Activated CD4-positive, CD25-positive, alpha-beta regulatory T cell treated with anti-CD3 and anti-CD28 coated beads, Interleukin-2, amount 50 U/mL, for 16 hours (primary cell): ENCODE data around the gene ERFL.

Source experiments
- DNase-seq: peaks from one replicate; pipeline ENCODE4 v3.0.0-alpha.2; 2020; ENCODE audit warnings: low read depth, low spot score

ERFL gene

DNA sequence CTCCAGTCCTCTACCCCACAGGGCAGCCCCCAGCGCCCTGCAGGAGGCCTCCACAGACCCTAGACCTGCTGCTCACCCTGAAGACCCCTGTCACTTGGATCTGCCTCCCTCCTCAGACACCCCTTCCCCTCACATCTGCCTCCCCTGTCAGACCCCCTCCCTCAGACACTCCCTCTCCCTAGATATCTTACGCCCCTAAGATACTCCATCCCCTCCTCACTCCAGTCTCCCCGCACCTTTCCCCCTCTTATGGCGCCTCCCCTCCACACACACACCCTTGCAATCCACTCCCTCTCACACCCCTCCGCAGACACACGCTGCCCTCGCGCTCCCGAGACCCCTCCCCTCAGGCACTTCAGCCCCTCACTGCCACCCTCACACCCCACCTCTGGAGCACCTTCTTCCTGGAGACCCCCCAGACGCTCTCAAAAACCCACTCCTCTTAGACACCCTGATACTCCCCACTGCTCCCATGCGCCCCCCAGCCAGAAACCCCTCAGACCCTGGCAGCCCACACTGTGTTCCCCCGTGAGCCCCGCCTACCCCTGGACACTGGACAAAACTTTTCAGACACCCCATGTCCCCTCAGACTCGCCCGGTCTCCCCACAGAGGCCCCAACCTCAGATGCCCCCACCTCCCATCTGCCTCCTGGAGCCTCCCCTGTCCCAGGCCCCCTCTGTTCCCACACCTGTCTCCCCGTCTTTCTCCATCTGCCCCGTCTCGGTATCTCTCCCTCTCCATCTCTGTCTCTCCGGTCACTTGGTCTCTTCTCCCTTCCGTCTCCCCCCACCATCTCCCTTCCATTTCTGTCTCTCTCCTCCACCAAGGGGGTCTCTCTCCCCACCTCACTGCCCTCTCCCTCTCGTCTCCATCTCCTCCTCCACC, 14.5 kb downstream of the ERFL start:
- DNase-seq: no peak

DNA sequence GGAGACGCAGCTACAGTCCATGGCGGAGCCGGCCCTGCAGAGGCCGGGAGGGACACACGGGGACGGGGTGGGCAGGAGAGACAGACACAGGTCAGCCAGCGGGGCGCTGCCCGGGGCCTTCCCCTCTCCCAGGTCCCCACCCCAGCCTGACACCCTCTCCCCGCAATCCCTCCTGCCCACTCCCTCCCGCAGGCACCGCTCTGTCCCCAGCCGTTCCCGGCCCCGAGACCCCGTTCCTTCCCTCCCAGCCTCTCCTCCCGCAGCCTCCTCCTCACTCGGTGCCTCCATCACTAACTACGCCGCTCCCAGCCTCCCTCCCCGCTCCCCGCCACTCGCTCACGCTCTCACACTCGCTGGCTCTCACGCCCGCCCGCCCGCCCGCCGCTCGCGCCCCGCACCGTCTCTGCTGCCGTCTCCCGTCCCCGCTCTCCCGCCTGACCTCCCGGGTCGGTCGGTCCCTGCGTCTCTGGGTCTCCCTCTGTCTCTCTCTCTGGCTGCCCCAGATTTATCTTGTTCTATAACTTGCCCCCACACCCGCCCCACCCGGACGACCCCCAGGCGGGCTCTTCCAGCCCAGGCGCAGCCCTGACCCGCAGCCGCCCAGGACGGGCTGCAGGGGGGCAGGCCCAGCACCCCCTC, 15.2 kb downstream of the ERFL start:
- no peak for DNase-seq

- no peak for DNase-seq
These were observed 16.1 kb downstream of the ERFL start for GRCh38 chr19:41911889-41912731.

DNA sequence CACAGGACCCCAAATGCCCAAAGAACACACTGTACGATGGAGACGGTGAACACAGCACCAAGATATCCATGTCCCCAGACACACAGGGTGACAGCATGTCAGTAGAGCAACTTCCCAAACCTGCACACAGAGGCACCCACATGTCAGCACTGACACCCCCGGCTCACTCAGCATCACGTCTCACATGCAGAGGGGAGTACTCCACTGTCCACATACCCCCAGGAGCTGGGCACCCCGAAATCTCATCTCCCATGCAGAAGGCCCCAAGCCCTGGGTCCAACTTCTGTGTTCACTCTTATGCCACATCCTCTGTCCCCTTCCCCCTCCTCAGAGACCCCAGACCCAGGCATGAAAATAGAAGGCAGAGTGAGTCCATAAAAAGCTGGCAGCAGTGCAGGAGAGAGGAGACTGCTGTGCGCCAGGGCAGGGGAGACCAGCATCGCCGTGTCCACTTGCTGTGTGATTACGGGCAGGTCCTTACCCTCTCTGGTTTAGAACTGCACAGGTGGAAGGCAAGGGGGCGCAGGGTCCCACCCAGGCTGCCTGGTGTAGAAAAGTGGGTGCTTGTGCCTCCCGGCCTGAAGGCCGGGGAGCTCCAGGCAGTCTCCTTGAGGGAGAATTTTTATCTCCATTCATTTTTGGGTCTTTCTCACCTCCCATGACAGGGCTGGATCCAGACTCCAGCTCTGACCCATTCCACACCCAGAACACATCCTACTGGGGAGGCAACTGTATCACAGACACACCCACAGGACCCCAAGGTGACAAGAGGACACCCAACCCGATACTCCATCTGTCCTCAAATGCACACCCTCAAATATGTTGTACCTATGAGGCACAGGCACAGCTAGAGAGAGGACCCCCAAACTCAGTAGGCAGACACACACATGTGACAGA, 17.0 kb downstream of the ERFL start:
- no peak for DNase-seq

DNA sequence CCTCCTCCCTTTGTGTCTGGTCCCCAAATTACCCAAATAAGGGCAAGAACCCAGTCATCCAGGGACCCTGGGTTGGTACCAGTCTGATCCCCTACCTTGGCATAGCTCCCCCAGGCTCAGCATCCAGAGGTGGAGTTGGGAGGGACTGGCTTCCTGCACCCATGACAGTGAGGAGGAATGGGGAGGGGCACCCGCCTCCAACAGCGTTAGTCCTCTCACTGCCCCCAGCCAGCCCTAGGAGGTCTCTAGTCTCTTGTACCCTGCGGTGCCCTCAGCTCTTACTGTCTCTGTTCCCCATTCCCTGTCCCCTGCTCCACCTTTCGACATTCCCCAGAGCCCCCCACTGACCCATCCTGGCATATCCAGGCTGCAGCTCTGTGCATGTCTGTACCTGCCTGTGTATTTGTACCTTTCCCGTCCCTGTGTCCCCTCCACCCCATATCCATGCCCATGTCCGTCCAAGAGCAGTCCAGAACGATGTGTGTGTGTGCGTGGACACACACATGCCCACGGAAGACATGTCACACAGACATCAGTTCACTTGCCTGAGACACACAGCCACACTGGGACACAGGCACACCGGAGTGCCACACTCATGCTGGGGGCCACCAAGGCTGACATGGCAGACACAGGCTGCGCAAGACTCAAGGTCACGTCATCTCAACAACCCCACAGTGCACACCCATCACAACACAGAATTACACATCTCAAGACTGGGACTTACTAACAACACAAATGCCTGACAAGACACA, 17.8 kb downstream of the ERFL start:
- DNase-seq: no peak

DNA sequence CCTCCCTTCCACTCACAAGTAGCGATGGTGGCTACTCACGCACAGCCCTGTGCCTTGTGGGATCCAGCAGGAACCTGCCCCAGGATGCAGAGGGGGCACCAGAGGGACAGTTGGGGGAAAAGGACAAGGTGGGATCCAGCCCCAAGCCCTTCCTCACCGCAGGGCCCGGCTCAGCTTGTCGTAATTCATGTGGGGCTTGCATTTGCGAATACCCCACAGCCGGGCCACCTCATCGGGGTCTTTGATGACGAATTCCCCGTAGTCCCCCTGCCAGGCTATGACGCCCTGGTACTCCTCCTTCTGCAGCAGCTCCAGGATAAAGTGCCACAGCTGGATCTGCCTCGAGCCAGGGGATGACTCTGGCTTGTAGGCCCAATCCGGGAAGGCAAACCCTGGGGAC, 18.5 kb downstream of the ERFL start:
- no peak for DNase-seq

GRCh38 chr19:41908724-41909464, 19.4 kb downstream of the ERFL start:
- DNase-seq: no peak

DNA sequence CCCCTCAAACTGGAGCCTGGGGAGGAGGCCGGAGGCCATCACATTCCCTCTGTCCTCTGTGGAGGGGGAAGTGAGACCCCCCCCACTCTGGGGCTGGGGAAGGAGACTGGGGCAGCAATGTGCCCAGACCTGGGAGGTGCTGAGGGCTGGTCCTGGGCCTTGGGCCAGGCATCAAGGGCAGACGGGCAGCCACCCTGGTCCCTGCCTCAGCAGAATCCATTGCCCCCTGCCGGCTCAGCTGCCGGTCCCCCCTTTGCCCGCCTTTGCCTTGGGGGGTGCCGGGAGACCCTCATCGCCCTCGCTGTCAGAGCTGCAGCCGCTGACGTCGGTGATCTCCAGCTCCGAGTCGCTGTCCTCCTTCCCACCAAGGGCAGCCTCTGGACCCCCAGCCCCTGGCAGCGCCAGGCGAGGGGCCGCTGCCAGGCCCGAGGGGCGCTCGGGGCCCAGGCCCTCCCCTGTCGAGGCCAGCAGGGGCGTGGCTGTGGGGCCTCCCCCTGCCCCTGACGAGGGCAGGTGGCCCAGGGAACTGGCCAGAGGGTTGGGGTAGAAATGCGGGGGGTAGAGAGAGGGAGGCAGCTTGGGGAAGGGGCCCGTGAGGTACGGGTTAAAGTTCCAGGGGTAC, 20.1 kb downstream of the ERFL start:
- DNase-seq: no peak

GRCh38 chr19:41906916-41907680, 21.2 kb downstream of the ERFL start:
- no peak for DNase-seq

- DNase-seq: no peak
These were observed 22.0 kb downstream of the ERFL start for GRCh38 chr19:41906271-41906670.

GRCh38 chr19:41905273-41906002, 22.8 kb downstream of the ERFL start:
- DNase-seq: no peak

DNA sequence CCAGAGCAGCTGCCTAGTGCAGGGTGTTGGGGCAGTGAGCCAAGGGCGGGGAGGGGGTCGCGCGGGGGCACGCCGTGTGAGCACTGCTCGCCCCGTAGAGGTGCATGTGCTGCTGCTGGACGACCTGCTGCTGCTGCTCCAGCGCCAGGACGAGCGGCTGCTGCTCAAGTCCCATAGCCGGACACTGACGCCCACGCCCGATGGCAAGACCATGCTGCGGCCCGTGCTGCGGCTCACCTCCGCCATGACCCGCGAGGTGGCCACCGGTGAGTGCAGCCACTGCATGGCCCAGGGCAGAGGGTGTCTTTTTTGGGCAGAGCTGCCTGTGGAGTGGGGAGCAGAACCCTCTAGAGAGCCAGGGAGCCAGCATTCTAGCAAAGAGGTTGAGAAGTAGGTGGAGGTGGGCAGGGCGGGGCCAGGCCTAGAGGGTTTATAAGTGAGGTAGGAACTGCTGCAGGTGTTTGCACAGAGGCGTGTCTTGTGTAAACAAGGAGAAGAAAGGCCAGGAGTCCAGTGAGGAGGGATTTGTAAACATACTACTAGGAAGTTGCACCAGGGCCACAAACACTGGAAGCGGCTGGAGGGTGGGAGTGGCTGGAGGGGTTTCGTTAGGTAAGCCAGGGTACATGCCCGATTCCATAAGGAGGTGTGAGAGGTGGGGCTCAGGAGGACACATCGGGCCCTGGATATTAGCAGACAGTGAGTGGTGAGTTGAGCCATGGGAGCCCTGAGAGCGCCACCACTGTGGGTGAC, 24.0 kb downstream of the ERFL start:
- no peak for DNase-seq

DNA sequence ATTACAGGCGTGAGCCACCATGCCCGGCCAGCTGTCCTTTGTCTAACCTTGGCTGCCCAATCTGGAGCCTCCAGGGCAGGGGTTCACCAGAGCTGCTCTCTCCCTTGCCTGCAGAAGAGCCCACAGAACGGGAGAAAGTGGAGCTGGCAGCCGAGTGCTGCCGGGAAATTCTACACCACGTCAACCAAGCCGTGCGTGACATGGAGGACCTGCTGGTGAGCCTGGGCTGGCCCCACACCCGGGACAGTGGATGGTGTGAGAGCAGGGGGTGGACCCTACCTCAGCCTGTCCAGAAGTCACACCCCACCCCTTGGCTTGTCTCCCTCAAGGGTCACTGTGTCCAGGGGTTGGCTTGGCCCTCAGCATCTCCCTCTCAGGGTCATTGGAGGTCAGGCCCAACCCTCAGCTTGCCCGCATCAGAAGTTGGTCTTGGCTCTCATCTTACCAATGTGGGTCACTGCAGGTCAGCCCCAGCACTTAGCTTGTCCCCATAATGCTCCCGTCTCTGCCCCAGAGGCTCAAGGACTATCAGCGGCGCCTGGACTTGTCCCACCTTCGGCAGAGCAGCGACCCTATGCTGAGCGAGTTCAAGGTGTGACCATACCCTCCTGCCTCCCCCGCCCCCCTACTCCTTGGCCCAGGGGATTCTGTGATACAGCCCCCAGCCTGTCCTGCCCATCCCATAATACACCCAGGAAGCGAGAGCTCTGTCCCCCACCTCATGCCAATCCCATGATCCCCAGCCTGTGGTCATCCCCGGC, 24.9 kb downstream of the ERFL start:
- DNase-seq: no peak

DNA sequence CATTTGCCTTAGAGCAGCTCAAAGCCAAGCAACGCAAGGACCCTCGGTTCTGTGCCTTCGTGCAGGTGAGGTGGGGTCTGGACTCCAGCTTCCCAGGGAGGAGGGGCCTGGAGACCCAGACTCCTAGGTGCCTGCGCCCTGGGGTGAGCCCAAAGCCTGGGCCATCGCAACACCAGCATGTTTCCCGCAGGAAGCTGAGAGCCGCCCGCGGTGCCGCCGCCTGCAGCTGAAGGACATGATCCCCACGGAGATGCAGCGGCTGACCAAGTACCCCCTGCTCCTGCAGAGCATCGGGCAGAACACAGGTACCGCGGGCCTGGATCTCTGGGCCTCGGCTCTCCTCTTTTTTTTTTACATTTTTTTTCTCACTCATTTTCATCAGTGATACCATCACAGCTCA, 25.7 kb downstream of the ERFL start:
- DNase-seq: no peak

GRCh38 chr19:41901707-41902360, 26.4 kb downstream of the ERFL start:
- DNase-seq: no peak

DNA sequence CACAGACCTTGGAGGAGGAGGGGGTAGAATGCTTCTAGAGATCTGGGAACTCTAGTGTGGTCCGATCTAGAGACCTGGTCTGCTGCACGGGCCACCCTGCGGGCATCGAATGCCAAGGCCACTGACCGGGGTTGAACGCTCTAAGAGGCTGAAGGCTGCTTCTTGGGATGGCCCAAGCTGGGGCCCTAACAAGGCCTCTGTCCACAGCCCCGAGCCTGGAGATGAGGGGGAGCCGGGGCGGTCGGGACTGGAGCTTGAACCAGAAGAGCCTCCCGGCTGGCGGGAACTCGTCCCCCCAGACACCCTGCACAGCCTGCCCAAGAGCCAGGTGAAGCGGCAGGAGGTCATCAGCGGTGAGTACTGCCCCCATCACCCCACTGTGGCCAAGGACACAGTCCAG, 30.0 kb downstream of the ERFL start:
- DNase-seq: no peak
